Measurements from ENCODE around the gene TRABD.
"Not testable (repeated sequence)": the region's sequence is repeated elsewhere in the genome, so short reads cannot be mapped to it uniquely, and the experiment has no call there.

Gene TRABD, protein sequence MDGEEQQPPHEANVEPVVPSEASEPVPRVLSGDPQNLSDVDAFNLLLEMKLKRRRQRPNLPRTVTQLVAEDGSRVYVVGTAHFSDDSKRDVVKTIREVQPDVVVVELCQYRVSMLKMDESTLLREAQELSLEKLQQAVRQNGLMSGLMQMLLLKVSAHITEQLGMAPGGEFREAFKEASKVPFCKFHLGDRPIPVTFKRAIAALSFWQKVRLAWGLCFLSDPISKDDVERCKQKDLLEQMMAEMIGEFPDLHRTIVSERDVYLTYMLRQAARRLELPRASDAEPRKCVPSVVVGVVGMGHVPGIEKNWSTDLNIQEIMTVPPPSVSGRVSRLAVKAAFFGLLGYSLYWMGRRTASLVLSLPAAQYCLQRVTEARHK

DNA sequence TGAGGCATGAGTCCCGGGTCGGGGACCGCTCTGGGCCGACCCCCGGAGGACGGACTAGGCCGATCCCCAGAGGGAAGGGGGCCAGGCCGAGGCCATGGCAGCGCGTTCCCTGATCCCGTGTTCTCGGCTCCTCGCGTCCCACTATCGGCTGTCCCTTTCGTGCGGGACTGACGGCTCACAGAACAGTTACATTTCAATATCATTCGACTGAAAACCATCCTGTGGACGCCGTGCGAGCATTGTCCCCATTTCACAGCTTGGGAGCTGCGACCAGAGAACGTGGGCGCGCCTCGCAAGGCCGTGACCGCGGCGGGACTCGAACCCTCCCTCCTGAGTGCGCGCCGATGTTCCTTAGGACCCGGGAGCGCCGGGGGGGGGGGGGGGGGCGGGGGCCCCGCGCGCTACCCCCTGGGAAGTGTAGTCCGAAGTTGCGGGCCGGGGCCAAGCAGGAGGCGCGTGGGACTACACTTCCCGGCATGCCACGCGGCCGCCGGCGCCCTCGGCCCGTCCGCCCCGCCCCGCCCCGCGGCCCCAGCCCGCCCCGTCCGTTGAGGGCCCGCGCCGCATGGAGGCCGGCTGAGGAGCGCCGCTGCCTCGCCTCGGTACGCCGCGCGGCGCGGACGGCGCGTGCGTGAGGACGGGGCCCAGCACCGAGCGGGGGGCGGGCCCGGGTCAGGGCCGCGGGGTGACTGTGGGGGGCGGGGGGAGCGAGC is at the start of gene TRABD:
TRABD (plus strand) TSS at position 539 of the 713 bp plus-strand sequence. CDS start 7,148 bp downstream, outside the sequence.
- no peak for FAIRE-seq

DNA sequence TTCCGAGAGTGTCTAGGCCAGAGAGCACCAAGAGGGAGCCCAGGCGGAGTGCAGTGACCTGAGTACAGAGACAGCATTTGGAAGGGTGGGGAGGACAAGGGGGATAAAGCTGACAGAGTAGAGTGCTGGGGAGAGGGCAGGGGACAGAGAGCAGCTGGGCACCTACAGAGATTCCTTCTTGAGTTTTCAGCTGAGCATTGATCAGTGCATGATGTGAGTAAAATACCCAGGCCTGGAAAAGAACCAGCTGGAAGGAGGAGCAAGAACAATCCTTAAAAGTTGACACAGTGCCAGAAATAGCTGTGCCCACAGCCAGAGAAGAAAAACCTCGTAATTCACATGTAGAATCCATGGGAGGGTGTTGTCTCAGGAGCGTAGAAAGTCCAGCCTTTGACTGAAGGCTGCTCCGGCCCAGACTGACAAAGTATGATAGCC is 49.1 kb upstream of the TRABD start:
- FAIRE-seq: no peak

GRCh38 chr22:50137277-50137676 is 48.4 kb upstream of the TRABD start:
- not testable (repeated sequence) for FAIRE-seq

DNA sequence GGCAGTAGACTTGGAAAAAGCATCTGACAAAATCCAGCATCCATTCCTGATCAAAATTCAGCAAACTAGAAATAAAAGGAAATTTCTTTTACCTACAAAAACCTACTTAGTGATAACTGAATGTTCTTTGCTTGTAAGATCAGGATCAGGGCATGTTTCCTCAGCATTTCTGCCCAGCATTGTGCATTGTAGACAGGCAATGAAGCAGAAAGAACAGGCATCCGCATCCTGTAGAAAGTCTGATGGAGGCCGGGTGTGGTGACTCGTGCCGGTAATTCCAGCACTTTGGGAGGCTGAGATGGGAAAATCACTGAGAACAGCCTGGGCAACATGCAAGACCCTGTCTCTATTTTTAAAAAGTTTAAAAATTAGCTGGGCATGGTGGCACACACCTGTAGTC is 47.7 kb upstream of the TRABD start:
- FAIRE-seq: no peak

- FAIRE-seq: no peak
Measured at GRCh38 chr22:50138988-50139387, 46.7 kb upstream of the TRABD start.

DNA sequence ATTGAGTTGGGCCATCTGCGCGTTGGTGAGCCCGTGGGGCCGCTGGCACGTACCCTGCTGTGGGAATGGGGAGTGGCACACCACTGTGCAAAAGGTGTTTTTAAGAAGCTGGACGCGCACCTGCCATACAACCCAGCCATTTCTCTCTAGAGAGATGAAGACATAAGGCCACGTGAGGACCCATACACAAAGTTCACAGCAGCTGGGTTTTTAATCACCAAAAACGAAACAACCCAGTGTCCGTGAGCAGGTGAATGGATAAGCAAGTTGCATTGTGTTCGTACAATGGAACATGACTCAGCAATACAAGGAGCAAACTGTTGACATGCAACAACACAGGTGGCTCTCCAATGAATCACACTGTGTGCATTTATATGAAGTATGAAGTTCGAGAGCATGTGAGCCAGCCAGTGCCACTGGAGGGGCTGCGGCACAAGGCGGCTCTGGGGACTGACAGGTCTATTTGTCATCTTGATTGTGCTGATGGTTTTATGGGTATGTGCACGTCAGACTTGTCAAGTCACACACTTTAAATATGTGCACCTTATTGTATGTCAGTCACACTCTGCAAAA is 45.8 kb upstream of the TRABD start:
- no peak for FAIRE-seq

DNA sequence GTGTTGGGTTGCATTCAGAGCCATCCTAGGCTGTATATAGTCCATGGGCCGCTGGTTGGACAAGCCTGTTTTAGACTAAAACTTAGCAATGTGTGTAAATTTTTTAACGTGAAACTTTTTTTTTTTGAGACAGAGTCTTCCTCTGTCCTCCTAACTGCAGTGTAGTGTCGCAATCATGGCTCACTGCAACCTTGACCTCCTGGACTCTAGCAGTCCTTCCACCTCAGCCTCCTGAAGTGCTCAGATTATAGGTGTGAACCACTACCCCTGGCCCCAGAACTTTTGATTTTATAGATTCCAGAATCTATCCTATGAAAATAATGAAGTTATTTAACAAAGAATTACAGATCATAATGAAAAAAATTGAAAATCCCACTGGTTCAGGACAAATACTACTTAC is 45.1 kb upstream of the TRABD start:
- no peak for FAIRE-seq

GRCh38 chr22:50141462-50141861 is 44.3 kb upstream of the TRABD start:
- FAIRE-seq: no peak

DNA sequence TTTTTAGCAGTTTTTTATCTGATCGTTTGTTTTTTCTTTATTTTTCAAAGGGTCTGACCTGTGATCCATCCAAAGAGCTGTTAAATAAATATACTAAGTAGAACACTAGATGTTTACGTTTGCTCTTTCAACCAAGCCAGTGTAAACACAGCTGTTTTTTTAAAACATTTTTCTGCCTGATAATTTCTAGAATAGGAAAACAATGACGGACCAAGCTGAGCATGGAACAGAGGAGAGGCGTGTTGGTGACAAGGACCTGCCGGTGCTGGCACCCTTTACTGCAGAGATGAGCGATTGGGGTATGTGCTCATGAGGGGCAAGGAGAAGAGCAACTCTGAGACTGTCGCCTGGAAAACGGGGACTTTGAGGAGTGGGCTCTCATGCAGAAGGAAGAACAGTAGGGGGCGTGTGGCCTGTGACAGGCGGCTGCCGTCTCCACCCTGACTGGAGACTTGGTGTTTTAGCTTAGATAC is 43.8 kb upstream of the TRABD start:
- no peak for FAIRE-seq

GRCh38 chr22:50143096-50143495 is 42.6 kb upstream of the TRABD start:
- FAIRE-seq: no peak

DNA sequence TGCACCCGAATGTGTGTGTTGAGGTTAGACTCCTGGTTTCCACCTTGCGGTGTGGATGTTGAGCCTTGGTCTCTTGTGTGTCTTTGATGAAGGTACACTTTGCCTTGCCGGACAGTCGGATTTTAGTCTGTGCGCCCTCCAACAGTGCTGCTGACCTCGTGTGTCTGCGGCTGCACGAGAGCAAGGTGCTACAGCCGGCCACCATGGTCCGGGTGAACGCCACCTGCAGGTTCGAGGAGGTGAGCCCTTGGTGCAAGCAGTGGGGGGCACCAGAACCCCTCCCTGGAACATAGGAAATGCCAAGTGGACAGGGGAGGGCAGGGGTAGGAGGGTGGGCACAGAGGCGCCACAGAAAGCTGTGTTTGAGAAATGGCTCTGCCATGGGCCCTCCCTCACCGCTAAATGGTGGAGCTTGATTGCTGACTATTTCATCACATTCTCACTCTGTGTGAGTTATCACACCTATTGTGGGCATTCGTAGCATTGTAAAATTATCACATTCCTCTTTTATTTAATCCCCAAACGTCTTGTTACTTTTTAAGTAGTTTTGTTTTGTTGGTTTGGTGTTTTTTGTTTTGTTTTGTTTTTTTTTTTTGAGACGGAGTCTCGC is 41.6 kb upstream of the TRABD start:
- no peak for FAIRE-seq

DNA sequence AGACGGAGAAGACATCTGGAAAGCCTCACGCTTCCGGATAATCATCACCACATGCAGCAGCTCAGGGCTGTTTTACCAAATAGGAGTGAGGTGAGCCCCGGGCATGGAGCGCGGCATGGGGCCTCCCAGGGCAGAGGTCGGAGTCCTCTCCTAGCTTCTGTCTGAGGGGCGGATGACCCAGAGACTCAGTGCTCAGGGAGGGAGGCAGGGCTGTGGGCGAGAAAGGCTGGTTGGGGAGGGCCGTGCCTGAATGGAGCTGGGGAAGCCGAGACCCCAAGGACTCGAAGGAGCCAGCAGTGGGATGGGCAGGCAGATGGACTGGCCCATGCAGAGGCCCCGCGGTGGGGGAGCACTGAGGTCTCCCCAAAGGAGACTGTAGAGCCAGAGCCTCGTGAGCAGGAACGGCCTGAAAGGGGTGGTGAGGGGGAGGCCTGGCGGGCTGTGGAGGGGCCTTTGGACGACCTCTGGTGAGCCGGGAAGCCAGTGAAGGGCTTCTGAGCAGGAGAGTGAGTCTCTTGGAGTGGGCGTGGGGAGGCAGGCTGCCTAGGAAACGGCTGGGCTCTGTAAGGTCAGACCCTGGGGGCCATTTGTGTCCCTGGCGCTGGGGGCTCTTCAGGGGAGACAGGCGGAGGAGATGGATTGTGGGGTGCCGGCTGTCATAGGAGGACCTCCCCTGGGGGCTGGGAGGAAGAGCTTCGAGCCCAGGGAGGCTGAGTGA is 39.8 kb upstream of the TRABD start:
- no peak for FAIRE-seq

DNA sequence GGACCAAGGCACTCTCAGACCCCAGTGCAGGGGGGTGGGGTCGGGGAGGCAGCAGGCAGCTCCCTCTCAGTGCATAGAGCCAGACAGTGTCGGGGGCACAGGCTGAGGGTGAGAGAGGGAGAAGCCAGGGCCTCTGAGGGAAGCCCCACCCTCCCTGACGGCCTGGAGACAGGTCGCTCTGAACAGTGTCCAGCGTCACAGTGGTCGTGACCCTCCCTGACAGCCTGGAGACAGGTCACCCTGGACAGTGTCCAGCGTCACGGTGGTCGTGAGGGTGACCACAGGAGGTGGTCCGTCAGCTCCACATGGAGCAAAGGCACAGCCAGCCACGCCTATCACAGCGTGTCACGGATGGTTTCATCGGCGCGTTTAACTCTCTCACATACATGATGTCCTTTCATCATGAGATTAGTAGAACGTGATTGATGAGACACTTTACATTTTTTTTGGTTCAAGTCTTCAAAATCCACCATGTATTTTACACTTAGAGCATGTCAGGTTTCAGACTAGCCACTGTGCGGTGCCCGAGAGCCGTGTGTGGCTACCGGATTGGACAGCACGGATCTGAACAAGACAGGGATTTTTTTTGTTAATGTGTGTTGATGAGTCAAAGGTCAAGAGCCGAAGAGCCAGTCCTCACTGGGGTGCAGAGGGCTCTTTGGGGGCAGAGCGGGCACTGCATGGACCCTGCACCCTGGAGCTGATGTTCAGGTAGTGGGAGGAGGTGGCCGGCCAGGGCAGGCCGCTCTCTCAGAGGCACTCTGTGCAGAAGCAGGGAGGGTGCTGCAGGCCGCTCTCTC is 39.1 kb upstream of the TRABD start:
- FAIRE-seq: peak; percentile 64

DNA sequence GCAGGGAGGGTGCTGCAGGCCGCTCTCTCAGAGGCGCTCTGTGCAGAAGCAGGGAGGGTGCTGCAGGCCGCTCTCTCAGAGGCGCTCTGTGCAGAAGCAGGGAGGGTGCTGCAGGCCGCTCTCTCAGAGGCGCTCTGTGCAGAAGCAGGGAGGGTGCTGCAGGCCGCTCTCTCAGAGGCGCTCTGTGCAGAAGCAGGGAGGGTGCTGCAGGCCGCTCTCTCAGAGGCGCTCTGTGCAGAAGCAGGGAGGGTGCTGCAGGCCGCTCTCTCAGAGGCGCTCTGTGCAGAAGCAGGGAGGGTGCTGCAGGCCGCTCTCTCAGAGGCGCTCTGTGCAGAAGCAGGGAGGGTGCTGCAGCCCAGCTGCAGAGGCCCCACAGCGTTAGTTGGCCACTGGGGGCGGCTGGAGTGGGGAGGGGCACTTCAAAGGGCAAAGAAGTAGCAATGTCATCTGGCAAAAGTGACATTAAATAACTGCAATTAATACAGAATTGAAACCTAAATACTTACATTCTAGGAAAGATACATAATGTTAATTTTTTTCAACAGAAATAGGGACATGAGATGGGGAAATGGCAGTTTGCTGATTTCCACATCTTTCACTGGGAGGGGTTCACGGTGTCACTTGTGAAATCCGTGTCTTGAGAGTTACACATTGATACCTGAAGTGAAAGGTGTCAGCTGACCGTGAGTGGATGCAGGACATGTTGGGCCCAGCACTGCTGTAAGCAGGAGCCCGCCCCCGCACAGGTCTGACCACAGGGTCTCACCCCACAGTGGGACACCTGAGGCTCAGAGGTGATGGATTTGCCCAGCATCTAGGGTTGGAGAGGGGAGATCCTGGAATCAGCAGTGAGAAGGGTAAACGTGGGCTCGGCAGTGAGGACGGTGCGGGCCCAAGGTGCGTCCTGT is 38.2 kb upstream of the TRABD start:
- FAIRE-seq: not testable (repeated sequence)

DNA sequence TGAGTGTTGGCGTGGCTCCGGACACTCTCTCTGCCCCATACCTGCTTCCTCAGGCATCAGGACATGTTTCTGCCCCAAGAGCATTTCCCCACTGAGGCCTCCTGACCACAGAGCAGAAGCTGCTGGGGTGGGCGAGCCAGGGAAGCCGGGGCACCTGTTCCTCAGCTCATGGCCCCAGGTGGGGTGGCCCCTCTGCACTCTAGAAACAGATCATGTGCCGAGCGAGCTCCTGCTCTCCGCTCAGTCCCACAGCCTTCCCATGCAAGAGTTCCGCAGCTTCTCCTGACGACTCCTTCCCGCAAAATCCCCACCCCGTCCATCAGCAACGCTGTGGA is 37.6 kb upstream of the TRABD start:
- FAIRE-seq: no peak

- FAIRE-seq: no peak
Measured at GRCh38 chr22:50148991-50149721, 36.6 kb upstream of the TRABD start.

- FAIRE-seq: no peak
Measured at GRCh38 chr22:50150161-50151129, 35.3 kb upstream of the TRABD start.

DNA sequence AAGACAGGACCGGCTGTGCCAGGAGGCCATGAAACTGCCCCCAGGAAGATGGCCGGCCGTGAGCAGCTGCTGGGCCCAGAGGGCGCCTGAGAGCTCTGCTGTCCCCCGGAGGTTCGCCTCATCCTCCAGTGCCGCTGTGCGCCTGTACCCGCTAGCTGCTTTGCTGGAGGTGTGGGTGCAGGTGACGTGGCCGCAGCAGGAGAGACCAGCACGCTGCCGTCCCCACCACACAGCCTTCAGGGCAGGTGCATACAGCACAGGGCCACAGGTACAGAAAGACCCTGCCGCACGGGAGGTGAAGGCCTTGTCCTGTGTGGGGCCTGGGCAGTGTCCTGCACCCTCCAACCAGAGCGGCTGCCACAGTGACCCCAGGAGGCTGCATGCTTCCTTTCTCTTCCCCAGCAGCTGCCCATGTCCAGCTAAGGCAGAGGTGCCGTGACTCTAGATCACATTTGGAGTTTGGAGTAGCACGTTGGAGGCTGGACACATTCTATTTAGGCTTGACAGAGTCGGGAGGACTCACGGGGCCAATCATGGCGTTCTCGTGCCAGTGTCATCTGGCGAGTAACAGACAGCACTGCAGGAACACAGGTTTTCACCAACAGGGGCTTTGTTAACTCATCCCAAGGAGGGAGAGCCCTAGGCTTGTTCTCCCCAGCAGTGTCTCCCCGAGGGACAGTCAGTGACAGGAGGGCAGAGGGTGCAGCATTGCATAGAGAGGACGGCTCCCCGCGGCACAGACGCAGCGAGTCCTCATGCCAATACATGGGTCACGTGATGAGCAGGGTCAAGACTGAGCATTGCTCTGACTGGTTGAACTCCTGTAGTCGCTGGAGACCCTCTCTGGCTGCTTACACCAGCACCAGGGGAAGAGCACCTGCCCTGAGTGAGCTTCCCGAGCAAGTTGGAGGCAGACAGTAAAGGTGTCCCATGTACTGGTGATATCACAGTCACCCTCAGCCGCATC is 33.9 kb upstream of the TRABD start:
- no peak for FAIRE-seq

Measured in A204.1 (cell line).